ENCODE measurements around the gene ALG8. TPM values are rescaled to one million over a fixed set of nuclear protein-coding genes. Genes with fewer than 3 reads are reported as not detected.
"Not testable (repeated sequence)": the region's sequence is repeated elsewhere in the genome, so short reads cannot be mapped to it uniquely, and the experiment has no call there.

The ALG8 gene
- polyA plus RNA-seq, 3 donors, result 14.1 to 36.2 (median 32.3) TPM

- H3K27ac ChIP-seq (ENCODE audit: low read depth, low read length), result peak overlapping the region; percentile 69
- WGBS, 3 donors, result 58 to 61% (median 60%) methylated on average over 23 of the region's 23 CpGs
These were observed 59.2 kb downstream of the ALG8 start for GRCh38 chr11:78080084-78080817.

GRCh38 chr11:78079232-78080083 is 60.0 kb downstream of the ALG8 start, which contains the start of gene NDUFC2:
Gene NDUFC2 (minus strand): TSS chr11:78079862. CDS start chr11:78079744, 118 bp downstream.
- 0% methylated on average over 68 of the region's 68 CpGs for WGBS, 3 donors
- H3K27ac ChIP-seq (ENCODE audit: low read depth, low read length), result peak within 1 kb of the TSS; percentile 69

GRCh38 chr11:78078218-78079167 is 60.9 kb downstream of the ALG8 start:
- WGBS, 3 donors, result 19 to 30% (median 29%) methylated on average over 21 of the region's 21 CpGs

GRCh38 chr11:78077592-78077991 is 61.8 kb downstream of the ALG8 start:
- not testable (repeated sequence) for H3K27ac ChIP-seq (ENCODE audit: low read depth, low read length)
- WGBS, 3 donors, result 67 to 73% (median 69%) methylated on average over 4 of the region's 4 CpGs

More at GRCh38 chr11:78078218-78079167, 60.9 kb downstream of the ALG8 start:
- H3K27ac ChIP-seq (ENCODE audit: low read depth, low read length), result no peak overlapping the region

- 77 to 86% (median 78%) methylated on average over 6 of the region's 6 CpGs for WGBS, 3 donors
- no peak overlapping the region for H3K27ac ChIP-seq (ENCODE audit: low read depth, low read length)
These were observed 62.6 kb downstream of the ALG8 start for GRCh38 chr11:78076733-78077403.

GRCh38 chr11:78074756-78075155 is 64.7 kb downstream of the ALG8 start:
- no peak overlapping the region for H3K27ac ChIP-seq (ENCODE audit: low read depth, low read length)
- 75 to 80% (median 79%) methylated on average over 6 of the region's 6 CpGs for WGBS, 3 donors

GRCh38 chr11:78072455-78072854 is 67.0 kb downstream of the ALG8 start:
- H3K27ac ChIP-seq (ENCODE audit: low read depth, low read length), result no peak overlapping the region
- WGBS, 3 donors, result 90 to 98% (median 92%) methylated on average over 4 of the region's 4 CpGs

GRCh38 chr11:78071717-78072116 is 67.7 kb downstream of the ALG8 start:
- 68 to 81% (median 78%) methylated on average over 3 of the region's 3 CpGs for WGBS, 3 donors
- H3K27ac ChIP-seq (ENCODE audit: low read depth, low read length), result no peak overlapping the region

- 84 to 88% (median 86%) methylated on average over 2 of the region's 2 CpGs for WGBS, 3 donors
These were observed 68.8 kb downstream of the ALG8 start for GRCh38 chr11:78070621-78071020.

GRCh38 chr11:78069465-78069864 is 70.0 kb downstream of the ALG8 start:
- H3K27ac ChIP-seq (ENCODE audit: low read depth, low read length), result no peak overlapping the region
- 52 to 68% (median 59%) methylated on average over 2 of the region's 2 CpGs for WGBS, 3 donors

More at GRCh38 chr11:78070621-78071020, 68.8 kb downstream of the ALG8 start:
- no peak overlapping the region for H3K27ac ChIP-seq (ENCODE audit: low read depth, low read length)

GRCh38 chr11:78067704-78068103 is 71.7 kb downstream of the ALG8 start:
- WGBS, 3 donors, result 85 to 93% (median 93%) methylated on average over 4 of the region's 4 CpGs
- H3K27ac ChIP-seq (ENCODE audit: low read depth, low read length), result no peak overlapping the region

GRCh38 chr11:78066471-78066870 is 73.0 kb downstream of the ALG8 start:
- no peak overlapping the region for H3K27ac ChIP-seq (ENCODE audit: low read depth, low read length)
- WGBS, 3 donors, result 40 to 80% (median 59%) methylated on average over 2 of the region's 2 CpGs

- WGBS, 3 donors, result 70 to 87% (median 86%) methylated on average over 2 of the region's 2 CpGs
- H3K27ac ChIP-seq (ENCODE audit: low read depth, low read length), result no peak overlapping the region
These were observed 74.2 kb downstream of the ALG8 start for GRCh38 chr11:78065203-78065602.

- H3K27ac ChIP-seq (ENCODE audit: low read depth, low read length), result no peak within 1 kb of the TSS
- WGBS, 3 donors, result 85 to 87% (median 86%) methylated on average over 14 of the region's 14 CpGs
These were observed 75.8 kb downstream of the ALG8 start, which contains the start of gene THRSP for GRCh38 chr11:78063440-78064181. Gene THRSP (plus strand): TSS chr11:78063861. CDS start chr11:78063882, 21 bp downstream.

- H3K27ac ChIP-seq (ENCODE audit: low read depth, low read length), result no peak overlapping the region
- 68 to 85% (median 72%) methylated on average over 2 of the region's 2 CpGs for WGBS, 3 donors
These were observed 76.8 kb downstream of the ALG8 start for GRCh38 chr11:78062671-78063070.

GRCh38 chr11:78061921-78062311 is 77.5 kb downstream of the ALG8 start:
- no peak overlapping the region for H3K27ac ChIP-seq (ENCODE audit: low read depth, low read length)
- 28 to 58% (median 54%) methylated on average over 3 to 4 of the region's 4 CpGs for WGBS, 3 donors

Data from adipose tissue (tissue), 3 donors.